Liver (tissue), 9 donors: ENCODE measurements around the gene ISG15. TPM values are rescaled to one million over a fixed set of nuclear protein-coding genes. Genes with fewer than 3 reads are reported as not detected.
"Not testable (repeated sequence)": the region's sequence is repeated elsewhere in the genome, so short reads cannot be mapped to it uniquely, and the experiment has no call there.

Source experiments
- DNase-seq: peaks from one replicate; pipeline ENCODE4 v3.0.0-alpha.2; 2017; ENCODE audit warnings: low spot score
- H3K27ac ChIP-seq, 2 donors: one replicate each; pipeline ENCODE4 v1.7.0; 2013; ENCODE audit warnings: inconsistent platforms in 2 of 2, low read length in 2 of 2, control low read depth in 1 of 2, low read depth in 1 of 2, mild to moderate bottlenecking in 1 of 2
- H3K27me3 ChIP-seq, 4 donors: one replicate each; pipeline versions ENCODE4 v1.6.1 to v1.7.0; 2013; ENCODE audit warnings: low read length in 3 of 4, inconsistent platforms in 1 of 4, mild to moderate bottlenecking in 1 of 4, moderate library complexity in 1 of 4; ENCODE audit not compliant: control insufficient read depth in 4 of 4, insufficient read depth in 4 of 4
- H3K36me3 ChIP-seq, 4 donors: one replicate each; pipeline versions ENCODE4 v1.6.1 to v1.7.0; 2013; ENCODE audit warnings: low read length in 3 of 4, mild to moderate bottlenecking in 3 of 4, low read depth in 1 of 4, moderate library complexity in 1 of 4; ENCODE audit not compliant: control insufficient read depth in 4 of 4, insufficient read depth in 3 of 4
- H3K4me1 ChIP-seq, 4 donors: one replicate each; pipeline versions ENCODE4 v1.6.1 to v1.7.0; 2013; ENCODE audit warnings: low read length in 3 of 4, mild to moderate bottlenecking in 3 of 4, moderate library complexity in 1 of 4; ENCODE audit not compliant: control insufficient read depth in 4 of 4, insufficient read depth in 4 of 4
- H3K4me3 ChIP-seq, 3 donors: one replicate each; pipeline versions ENCODE4 v1.6.1 to v1.7.0; 2013; ENCODE audit warnings: low read length in 3 of 3, control low read depth in 1 of 3, low read depth in 1 of 3, mild to moderate bottlenecking in 1 of 3
- H3K9ac ChIP-seq, 2 donors: one replicate each; pipeline ENCODE4 v1.7.0; 2013; ENCODE audit warnings: low read length in 2 of 2, mild to moderate bottlenecking in 2 of 2, moderate library complexity in 2 of 2, control low read depth in 1 of 2, low read depth in 1 of 2
- H3K9me3 ChIP-seq, 4 donors: one replicate each; pipeline versions ENCODE4 v1.6.1 to v1.7.0; 2013; ENCODE audit warnings: low read length in 3 of 4; ENCODE audit not compliant: control insufficient read depth in 4 of 4
- ATF3 ChIP-seq: IDR thresholded peaks from 2 replicates; pipeline ENCODE4 v1.6.1; 2016; ENCODE audit warnings: antibody characterized with exemption
- CTCF ChIP-seq: fragments of 150-350 bp; IDR thresholded peaks from 2 replicates; pipeline ENCODE4 v1.5.1; 2017; ENCODE audit warnings: improper control_type of control experiment, low read depth, low read length; ENCODE audit not compliant: missing input control
- EGR1 ChIP-seq, 2 donors: IDR thresholded peaks; 2 replicates each; pipeline ENCODE4 v1.6.1; 2016 to 2018; ENCODE audit warnings: antibody characterized with exemption in 2 of 2, low read depth in 2 of 2
- FOXA1 ChIP-seq: IDR thresholded peaks from 2 replicates; pipeline ENCODE4 v1.6.1; 2016; ENCODE audit warnings: antibody characterized with exemption
- FOXA2 ChIP-seq: IDR thresholded peaks from 2 replicates; pipeline ENCODE4 v1.6.1; 2016; ENCODE audit warnings: antibody characterized with exemption
- GABPA ChIP-seq, 2 donors: IDR thresholded peaks in 1 of 2; conservative IDR thresholded peaks in 1 of 2; 2 replicates each; pipeline ENCODE4 v1.6.1; 2016; ENCODE audit warnings: antibody characterized with exemption in 2 of 2, mild to moderate bottlenecking in 1 of 2, moderate library complexity in 1 of 2
- HNF4A ChIP-seq, 2 donors: conservative IDR thresholded peaks; 2 replicates each; pipeline ENCODE4 v1.6.1; 2016; ENCODE audit warnings: antibody characterized with exemption in 2 of 2, mild to moderate bottlenecking in 2 of 2
- HNF4G ChIP-seq: IDR thresholded peaks from 2 replicates; pipeline ENCODE4 v1.6.1; 2016; ENCODE audit warnings: antibody characterized with exemption
- JUND ChIP-seq, 2 donors: IDR thresholded peaks; 2 replicates each; pipeline ENCODE4 v1.6.1; 2016; ENCODE audit warnings: antibody characterized with exemption in 2 of 2
- MAX ChIP-seq: IDR thresholded peaks from 2 replicates; pipeline ENCODE4 v1.6.1; 2016; ENCODE audit warnings: antibody characterized with exemption
- NR2F2 ChIP-seq: IDR thresholded peaks from 2 replicates; pipeline ENCODE4 v1.6.1; 2016; ENCODE audit warnings: antibody characterized with exemption
- RAD21 ChIP-seq, 2 donors: IDR thresholded peaks; 2 replicates each; pipeline ENCODE4 v1.6.1; 2016; ENCODE audit warnings: antibody characterized with exemption in 2 of 2, mild to moderate bottlenecking in 2 of 2
- REST ChIP-seq: IDR thresholded peaks from 2 replicates; pipeline ENCODE4 v1.6.1; 2016; ENCODE audit warnings: antibody characterized with exemption, mild to moderate bottlenecking
- RXRA ChIP-seq, 2 donors: IDR thresholded peaks; 2 replicates each; pipeline ENCODE4 v1.6.1; 2017 to 2018; ENCODE audit warnings: antibody characterized with exemption in 2 of 2, mild to moderate bottlenecking in 1 of 2
- SP1 ChIP-seq: IDR thresholded peaks from 2 replicates; pipeline ENCODE4 v1.6.1; 2018; ENCODE audit warnings: antibody characterized with exemption, mild to moderate bottlenecking
- TAF1 ChIP-seq: conservative IDR thresholded peaks from 2 replicates; pipeline ENCODE4 v1.6.1; 2016; ENCODE audit warnings: antibody characterized with exemption, mild to moderate bottlenecking
- YY1 ChIP-seq: IDR thresholded peaks from 2 replicates; pipeline ENCODE4 v1.6.1; 2016; ENCODE audit warnings: antibody characterized with exemption, mild to moderate bottlenecking
- ZBTB33 ChIP-seq: IDR thresholded peaks from 2 replicates; pipeline ENCODE4 v1.6.1; 2016; ENCODE audit warnings: antibody characterized with exemption
- WGBS: extraction: QIAGEN DNeasy Blood & Tissue Kit; methylation state at CpG from one replicate; pipeline ENCODE4 v1.1.7; 2013; 5-methylcytosine and 5-hydroxymethylcytosine counted together
- polyA plus RNA-seq, 2 donors: library from polyadenylated mRNA; stranded (reverse) in 1 of 2; unstranded in 1 of 2; fragments of 200-250 nt in 1 of 2; fragments of >200 nt in 1 of 2; fragmentation: Nextera tagmentation in 1 of 2; extraction: Ambion mirVana in 1 of 2; gene quantifications; one replicate each; pipeline versions ENCODE4 v1.2.1 to v1.2.3, GENCODE V29; 2013 to 2015
- total RNA-seq, 2 donors: library from RNA; depleted of rRNA; stranded (reverse); fragments of >200 nt; gene quantifications; one replicate each; pipeline ENCODE4 v1.2.3, GENCODE V29; 2014
- donor health status: healthy.
- donor health status: healthy.
- donor health status: healthy.
- donor health status: healthy.
- donor health status: healthy.

ISG15 gene
- total and polyA plus RNA-seq, 4 donors = 9.3 to 89.4 (median 56.5) TPM

- H3K4me3 ChIP-seq = peak overlapping the region in 2 of 3 donors; percentile 40 to 49
- H3K36me3 ChIP-seq = no peaks in the 10 kb centered on the region
- no peak for DNase-seq
- no peaks in the 10 kb centered on the region for H3K9me3 ChIP-seq
- H3K27me3 ChIP-seq = no peaks in the 10 kb centered on the region
- TF ChIP-seq CTCF (no peak), FOXA2 (peak; percentile 30), RAD21 (IDR thresholded peaks at IDR 0.05) (no peak), JUND (IDR thresholded peaks at IDR 0.05) (peak; percentile 98 to 99), ATF3 (peak; percentile 97), REST (peak; percentile 92), EGR1 (IDR thresholded peaks at IDR 0.05; ENCODE audit: low read depth in 2 of 2) (peak in 1 of 2 donors; percentile 27), SP1 (peak; percentile 98), YY1 (peak; percentile 94), HNF4A (conservative IDR thresholded peaks at IDR 0.05) (peak; percentile 99 to 100), TAF1 (no peak), RXRA (IDR thresholded peaks at IDR 0.05) (peak; percentile 78 to 92), FOXA1 (peak; percentile 35), MAX (peak; percentile 78), GABPA (IDR thresholded peaks at IDR 0.05 in 1 of 2, conservative IDR thresholded peaks at IDR 0.05 in 1 of 2) (peak in 1 of 2 donors; percentile 85), NR2F2 (peak; percentile 38), ZBTB33 (no peak), HNF4G (peak; percentile 98)
- peak overlapping the region; percentile 90 to 97 for H3K27ac ChIP-seq
- 57% methylated on average over 37 of the region's 37 CpGs for WGBS
- peaks cover 6 to 25% (median 18%) of the 10 kb centered on the region in 4 donors for H3K4me1 ChIP-seq
- H3K9ac ChIP-seq = peak overlapping the region in 1 of 2 donors; percentile 81
Observed at GRCh38 chr1:1006305-1007159, 6.8 kb upstream of the ISG15 start.

GRCh38 chr1:1010131-1010530 is 3.2 kb upstream of the ISG15 start:
- H3K9ac ChIP-seq, H3K9me3 ChIP-seq, H3K27me3 ChIP-seq, H3K27ac ChIP-seq, H3K36me3 ChIP-seq, H3K4me3 ChIP-seq, DNase-seq: not testable (repeated sequence)
- 90% methylated on average over 8 of the region's 8 CpGs for WGBS
- H3K4me1 ChIP-seq = peaks cover 10 to 33% (median 18%) of the 10 kb centered on the region in 4 donors
